H1 (cell line): Measurements from ENCODE around the gene PRR29. TPM values are rescaled to one million over a fixed set of nuclear protein-coding genes. Genes with fewer than 3 reads are reported as not detected.

Experiments used
- CBX5 ChIP-seq: fragments of 300-800, 300-1000 bp; sonication (generic); IDR thresholded peaks from 2 replicates; pipeline ENCODE4 v1.7.1; 2016; ENCODE audit warnings: antibody characterized with exemption, low read length, low read depth
- CHD1 ChIP-seq: IDR thresholded peaks from 2 replicates; pipeline ENCODE4 v1.6.1; 2012; ENCODE audit warnings: low read depth, low read length, improper control_type of control experiment
- CTBP2 ChIP-seq: IDR thresholded peaks from 2 replicates; pipeline ENCODE4 v1.7.0; 2011; ENCODE audit warnings: borderline replicate concordance, mild to moderate bottlenecking, moderate library complexity, mixed read lengths, low read length; ENCODE audit not compliant: insufficient read depth, insufficient read length
- RBBP5 ChIP-seq: IDR thresholded peaks from 2 replicates; pipeline ENCODE4 v1.7.1; 2012; ENCODE audit warnings: low read depth, mild to moderate bottlenecking, inconsistent platforms, low read length, moderate library complexity, borderline replicate concordance
- SAP30 ChIP-seq: fragments of 300-600 bp; sonication (generic); IDR thresholded peaks from 2 replicates; pipeline ENCODE4 v1.7.1; 2012; ENCODE audit warnings: low read length, moderate library complexity, mild to moderate bottlenecking, inconsistent platforms; ENCODE audit not compliant: insufficient read depth, insufficient replicate concordance
- SP1 ChIP-seq: IDR thresholded peaks from 2 replicates; pipeline ENCODE4 v1.6.1; 2011; ENCODE audit warnings: low read depth, low read length
- SP2 ChIP-seq: IDR thresholded peaks from 2 replicates; pipeline ENCODE4 v1.6.1; 2012; ENCODE audit warnings: mild to moderate bottlenecking, low read length, inconsistent platforms
- SP4 ChIP-seq: IDR thresholded peaks from 2 replicates; pipeline ENCODE4 v1.6.1; 2012; ENCODE audit warnings: low read length, inconsistent platforms
- TEAD4 ChIP-seq: IDR thresholded peaks from 2 replicates; pipeline ENCODE4 v1.6.1; 2012; ENCODE audit warnings: low read depth, low read length, inconsistent platforms, mixed read lengths
- polyA plus RNA-seq, 7 experiments: library from polyadenylated mRNA; depleted of rRNA in 3 of 7; stranded (reverse) in 5 of 7; unstranded in 2 of 7; fragments of >200 nt in 5 of 7; fragments of 200-250 nt in 2 of 7; gene quantifications; 1 replicate in 5 of 7; 2 replicates in 1 of 7; 4 replicates in 1 of 7; pipeline versions ENCODE4 v1.2.1 to v1.2.3, GENCODE V29; 2011 to 2013; ENCODE audit warnings: missing spikeins in 2 of 7, mixed read lengths in 2 of 7
- total RNA-seq: library from RNA; stranded (reverse); fragmentation: NEBNext Ultra II Directional; extraction: Animal tissue kit (Norgen Biotek cat#: 25700); gene quantifications from 2 replicates; pipeline ENCODE4 v1.2.1, GENCODE V29; 2021
- TF ChIP-seq, protein P1 (sequence below): fragments of 300-600 bp; sonication (generic); IDR thresholded peaks from 2 replicates; pipeline ENCODE4 v1.7.1; 2012; ENCODE audit warnings: low read length, moderate library complexity, mild to moderate bottlenecking, inconsistent platforms; ENCODE audit not compliant: insufficient replicate concordance

PRR29 gene
- total and polyA plus RNA-seq, 2 of the 8 experiments (the other 6 are each of a cell fraction or from before 2014, with no cell fraction given): 0.67 to 0.83 TPM

DNA sequence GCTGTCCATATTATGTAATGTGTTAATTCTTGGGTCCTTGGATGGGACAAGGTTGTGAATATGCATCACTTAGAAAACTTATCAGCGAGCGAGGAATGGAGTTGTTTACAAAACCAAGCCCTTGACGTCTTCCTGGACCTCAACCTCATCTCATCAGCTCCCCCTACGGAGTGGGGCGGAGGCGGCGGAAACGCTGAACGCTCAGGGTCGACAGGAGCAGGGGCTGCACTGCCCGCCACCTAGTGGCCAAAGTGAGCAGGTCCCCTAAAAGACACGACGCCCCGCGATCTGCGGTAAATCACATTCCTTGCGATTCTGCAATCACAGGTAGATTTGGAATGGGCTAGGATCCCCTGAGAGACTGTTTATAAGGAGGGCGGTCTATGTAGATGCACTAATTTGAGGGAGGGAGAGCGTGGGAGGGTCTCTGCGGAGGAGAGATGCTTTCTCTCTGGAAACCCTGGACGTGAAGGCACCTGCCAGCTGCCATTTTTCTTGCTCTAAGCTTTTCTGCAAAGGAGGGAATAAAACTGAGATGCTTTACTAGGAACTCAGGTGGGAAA, 27.7 kb downstream of the PRR29 start (continued):
- TF ChIP-seq, protein P1, sequence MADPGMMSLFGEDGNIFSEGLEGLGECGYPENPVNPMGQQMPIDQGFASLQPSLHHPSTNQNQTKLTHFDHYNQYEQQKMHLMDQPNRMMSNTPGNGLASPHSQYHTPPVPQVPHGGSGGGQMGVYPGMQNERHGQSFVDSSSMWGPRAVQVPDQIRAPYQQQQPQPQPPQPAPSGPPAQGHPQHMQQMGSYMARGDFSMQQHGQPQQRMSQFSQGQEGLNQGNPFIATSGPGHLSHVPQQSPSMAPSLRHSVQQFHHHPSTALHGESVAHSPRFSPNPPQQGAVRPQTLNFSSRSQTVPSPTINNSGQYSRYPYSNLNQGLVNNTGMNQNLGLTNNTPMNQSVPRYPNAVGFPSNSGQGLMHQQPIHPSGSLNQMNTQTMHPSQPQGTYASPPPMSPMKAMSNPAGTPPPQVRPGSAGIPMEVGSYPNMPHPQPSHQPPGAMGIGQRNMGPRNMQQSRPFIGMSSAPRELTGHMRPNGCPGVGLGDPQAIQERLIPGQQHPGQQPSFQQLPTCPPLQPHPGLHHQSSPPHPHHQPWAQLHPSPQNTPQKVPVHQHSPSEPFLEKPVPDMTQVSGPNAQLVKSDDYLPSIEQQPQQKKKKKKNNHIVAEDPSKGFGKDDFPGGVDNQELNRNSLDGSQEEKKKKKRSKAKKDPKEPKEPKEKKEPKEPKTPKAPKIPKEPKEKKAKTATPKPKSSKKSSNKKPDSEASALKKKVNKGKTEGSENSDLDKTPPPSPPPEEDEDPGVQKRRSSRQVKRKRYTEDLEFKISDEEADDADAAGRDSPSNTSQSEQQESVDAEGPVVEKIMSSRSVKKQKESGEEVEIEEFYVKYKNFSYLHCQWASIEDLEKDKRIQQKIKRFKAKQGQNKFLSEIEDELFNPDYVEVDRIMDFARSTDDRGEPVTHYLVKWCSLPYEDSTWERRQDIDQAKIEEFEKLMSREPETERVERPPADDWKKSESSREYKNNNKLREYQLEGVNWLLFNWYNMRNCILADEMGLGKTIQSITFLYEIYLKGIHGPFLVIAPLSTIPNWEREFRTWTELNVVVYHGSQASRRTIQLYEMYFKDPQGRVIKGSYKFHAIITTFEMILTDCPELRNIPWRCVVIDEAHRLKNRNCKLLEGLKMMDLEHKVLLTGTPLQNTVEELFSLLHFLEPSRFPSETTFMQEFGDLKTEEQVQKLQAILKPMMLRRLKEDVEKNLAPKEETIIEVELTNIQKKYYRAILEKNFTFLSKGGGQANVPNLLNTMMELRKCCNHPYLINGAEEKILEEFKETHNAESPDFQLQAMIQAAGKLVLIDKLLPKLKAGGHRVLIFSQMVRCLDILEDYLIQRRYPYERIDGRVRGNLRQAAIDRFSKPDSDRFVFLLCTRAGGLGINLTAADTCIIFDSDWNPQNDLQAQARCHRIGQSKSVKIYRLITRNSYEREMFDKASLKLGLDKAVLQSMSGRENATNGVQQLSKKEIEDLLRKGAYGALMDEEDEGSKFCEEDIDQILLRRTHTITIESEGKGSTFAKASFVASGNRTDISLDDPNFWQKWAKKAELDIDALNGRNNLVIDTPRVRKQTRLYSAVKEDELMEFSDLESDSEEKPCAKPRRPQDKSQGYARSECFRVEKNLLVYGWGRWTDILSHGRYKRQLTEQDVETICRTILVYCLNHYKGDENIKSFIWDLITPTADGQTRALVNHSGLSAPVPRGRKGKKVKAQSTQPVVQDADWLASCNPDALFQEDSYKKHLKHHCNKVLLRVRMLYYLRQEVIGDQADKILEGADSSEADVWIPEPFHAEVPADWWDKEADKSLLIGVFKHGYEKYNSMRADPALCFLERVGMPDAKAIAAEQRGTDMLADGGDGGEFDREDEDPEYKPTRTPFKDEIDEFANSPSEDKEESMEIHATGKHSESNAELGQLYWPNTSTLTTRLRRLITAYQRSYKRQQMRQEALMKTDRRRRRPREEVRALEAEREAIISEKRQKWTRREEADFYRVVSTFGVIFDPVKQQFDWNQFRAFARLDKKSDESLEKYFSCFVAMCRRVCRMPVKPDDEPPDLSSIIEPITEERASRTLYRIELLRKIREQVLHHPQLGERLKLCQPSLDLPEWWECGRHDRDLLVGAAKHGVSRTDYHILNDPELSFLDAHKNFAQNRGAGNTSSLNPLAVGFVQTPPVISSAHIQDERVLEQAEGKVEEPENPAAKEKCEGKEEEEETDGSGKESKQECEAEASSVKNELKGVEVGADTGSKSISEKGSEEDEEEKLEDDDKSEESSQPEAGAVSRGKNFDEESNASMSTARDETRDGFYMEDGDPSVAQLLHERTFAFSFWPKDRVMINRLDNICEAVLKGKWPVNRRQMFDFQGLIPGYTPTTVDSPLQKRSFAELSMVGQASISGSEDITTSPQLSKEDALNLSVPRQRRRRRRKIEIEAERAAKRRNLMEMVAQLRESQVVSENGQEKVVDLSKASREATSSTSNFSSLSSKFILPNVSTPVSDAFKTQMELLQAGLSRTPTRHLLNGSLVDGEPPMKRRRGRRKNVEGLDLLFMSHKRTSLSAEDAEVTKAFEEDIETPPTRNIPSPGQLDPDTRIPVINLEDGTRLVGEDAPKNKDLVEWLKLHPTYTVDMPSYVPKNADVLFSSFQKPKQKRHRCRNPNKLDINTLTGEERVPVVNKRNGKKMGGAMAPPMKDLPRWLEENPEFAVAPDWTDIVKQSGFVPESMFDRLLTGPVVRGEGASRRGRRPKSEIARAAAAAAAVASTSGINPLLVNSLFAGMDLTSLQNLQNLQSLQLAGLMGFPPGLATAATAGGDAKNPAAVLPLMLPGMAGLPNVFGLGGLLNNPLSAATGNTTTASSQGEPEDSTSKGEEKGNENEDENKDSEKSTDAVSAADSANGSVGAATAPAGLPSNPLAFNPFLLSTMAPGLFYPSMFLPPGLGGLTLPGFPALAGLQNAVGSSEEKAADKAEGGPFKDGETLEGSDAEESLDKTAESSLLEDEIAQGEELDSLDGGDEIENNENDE: no peak
- TF ChIP-seq CBX5: no peak
- no peak for TF ChIP-seq CHD1
- TF ChIP-seq TEAD4: peak; percentile 85
- no peak for TF ChIP-seq CTBP2
- TF ChIP-seq SP1: 0 out of 2 replicates have a peak, but pooled peaks have one; percentile 31
- no peak for TF ChIP-seq RBBP5
- TF ChIP-seq SP4: no peak
- no peak for TF ChIP-seq SP2
- no peak for TF ChIP-seq SAP30
